GM12872 (cell line): ENCODE results near the gene GPX4.

Experiments
- TF ChIP-seq, protein P1 (sequence below): IDR thresholded peaks from 3 replicates; pipeline ENCODE4 v1.5.1; 2011; ENCODE audit warnings: low read depth, mild to moderate bottlenecking, low read length, moderate library complexity; ENCODE audit not compliant: insufficient read depth

Gene GPX4

DNA sequence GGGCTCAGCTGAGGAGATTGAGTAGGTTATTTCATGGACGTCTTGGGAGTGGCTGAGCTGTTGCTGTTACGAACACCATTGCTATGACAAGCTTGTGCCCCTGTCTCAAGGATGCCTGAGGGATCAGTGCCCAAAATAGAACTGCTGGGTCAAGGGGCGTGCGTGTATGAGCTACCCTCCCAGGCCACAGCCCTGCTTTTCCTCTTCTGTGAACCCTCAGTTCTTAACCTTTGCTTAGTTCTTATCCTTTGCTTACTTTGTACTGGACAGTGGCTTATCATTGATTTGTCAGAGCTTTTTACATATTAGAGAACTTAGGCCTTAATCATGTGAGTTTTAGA lies 27.8 kb upstream of the GPX4 start:
- TF ChIP-seq, protein P1, sequence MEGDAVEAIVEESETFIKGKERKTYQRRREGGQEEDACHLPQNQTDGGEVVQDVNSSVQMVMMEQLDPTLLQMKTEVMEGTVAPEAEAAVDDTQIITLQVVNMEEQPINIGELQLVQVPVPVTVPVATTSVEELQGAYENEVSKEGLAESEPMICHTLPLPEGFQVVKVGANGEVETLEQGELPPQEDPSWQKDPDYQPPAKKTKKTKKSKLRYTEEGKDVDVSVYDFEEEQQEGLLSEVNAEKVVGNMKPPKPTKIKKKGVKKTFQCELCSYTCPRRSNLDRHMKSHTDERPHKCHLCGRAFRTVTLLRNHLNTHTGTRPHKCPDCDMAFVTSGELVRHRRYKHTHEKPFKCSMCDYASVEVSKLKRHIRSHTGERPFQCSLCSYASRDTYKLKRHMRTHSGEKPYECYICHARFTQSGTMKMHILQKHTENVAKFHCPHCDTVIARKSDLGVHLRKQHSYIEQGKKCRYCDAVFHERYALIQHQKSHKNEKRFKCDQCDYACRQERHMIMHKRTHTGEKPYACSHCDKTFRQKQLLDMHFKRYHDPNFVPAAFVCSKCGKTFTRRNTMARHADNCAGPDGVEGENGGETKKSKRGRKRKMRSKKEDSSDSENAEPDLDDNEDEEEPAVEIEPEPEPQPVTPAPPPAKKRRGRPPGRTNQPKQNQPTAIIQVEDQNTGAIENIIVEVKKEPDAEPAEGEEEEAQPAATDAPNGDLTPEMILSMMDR: no peak

DNA sequence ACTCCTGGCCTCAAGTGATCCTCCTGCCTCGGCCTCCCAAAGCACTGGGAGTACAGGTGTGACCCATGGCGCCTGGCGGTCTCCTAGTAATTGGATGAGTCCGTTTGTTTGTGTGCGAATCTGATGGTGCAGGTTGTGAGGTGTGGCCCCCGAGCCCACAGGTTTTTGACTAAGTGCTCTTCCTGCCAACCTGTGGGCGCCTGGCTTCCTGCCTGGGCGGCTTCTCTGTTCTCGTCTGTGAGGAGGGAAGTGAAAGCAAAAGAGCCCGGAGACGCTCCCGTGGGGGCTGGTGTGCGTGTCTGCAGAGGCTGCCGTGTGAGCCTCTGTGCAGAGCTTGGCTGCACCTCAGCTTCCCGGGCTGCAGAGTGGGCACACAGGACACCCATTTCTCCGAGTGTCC lies 26.8 kb upstream of the GPX4 start:
- TF ChIP-seq, protein P1: no peak

DNA sequence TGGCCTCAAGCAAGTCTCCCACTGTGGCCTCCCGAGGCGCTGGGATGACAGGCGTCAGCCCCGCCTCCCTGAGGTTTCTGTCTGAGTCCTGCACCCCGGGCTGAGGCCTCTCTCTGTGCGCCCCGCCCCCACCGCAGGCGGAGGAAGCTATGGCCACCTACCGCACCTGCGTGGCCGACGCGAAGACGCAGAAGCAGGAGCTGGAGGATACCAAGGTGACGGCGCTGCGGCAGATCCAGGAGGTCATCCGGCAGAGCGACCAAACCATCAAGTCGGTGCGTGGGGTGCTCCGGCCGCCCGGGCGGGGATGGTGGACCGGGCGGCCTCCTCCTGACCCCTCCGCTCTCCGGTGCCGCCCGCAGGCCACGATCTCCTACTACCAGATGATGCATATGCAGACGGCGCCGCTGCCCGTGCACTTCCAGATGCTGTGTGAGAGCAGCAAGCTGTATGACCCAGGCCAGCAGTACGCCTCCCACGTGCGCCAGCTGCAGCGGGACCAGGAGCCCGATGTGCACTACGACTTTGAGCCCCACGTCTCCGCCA lies 24.2 kb upstream of the GPX4 start:
- TF ChIP-seq, protein P1: no peak

DNA sequence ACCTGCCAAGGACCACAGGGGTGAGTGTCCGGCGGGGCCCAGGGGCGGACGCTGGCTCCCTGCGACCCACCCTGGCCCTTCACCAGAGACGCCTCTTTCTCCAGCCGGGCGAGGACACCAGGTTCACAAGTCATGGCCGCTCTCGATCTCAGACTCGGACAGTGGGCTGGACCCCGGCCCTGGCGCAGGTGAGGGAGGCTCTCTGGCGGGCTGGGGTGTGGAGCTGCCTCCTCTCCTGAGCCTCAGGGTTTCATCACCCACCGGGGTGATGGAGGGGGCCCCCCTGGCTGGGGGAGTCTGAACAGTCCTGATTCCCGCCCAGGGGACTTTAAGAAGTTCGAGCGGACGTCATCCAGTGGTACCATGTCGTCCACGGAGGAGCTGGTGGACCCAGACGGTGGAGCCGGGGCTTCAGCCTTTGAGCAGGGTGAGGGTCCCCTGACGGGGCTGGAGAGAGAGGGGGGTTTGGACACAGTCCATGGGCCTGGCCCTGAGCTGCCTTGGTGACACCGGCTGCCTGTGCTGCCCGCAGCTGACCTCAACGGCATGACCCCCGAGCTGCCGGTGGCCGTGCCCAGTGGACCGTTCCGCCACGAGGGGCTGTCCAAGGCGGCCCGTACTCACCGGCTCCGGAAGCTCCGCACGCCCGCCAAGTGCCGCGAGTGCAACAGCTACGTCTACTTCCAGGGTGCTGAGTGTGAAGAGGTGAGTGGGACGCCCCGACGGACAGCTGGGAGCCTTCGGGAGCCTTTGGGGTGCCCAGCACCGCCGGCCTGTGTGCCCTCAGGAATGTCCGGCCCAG lies 23.2 kb upstream of the GPX4 start:
- TF ChIP-seq, protein P1: no peak

DNA sequence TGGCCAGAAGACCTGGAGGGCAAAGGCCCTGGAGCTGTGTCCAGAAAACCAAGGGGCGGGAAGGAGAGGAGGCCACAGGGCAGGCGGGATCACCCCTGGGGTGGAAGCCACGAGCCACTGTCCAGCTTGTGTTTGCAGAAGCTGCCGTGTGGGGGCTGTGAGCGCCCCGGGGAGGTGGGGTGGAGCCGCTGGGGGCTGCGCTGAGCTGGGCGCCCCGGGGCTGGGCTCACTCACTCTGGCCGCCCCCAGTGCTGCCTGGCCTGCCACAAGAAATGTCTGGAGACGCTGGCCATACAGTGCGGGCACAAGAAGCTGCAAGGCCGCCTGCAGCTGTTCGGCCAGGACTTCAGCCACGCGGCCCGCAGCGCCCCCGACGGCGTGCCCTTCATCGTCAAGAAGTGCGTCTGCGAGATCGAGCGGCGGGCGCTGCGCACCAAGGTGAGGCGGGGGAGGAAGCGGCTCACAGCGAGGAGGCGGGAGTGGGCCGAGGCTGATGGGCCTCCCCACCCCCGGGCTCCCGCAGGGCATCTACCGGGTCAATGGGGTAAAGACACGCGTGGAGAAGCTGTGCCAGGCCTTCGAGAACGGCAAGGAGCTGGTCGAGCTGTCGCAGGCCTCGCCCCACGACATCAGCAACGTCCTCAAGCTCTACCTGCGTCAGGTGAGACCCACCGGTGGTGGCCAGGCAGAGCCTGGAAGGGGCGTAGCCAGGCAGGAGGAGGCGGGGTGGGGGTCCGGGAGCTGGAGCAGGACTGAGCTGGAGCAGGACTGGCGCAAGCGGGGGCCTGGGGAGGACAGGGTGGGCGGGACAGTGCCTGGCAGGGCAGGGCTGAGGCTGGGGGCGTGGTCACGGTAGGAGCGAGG lies 22.3 kb upstream of the GPX4 start:
- TF ChIP-seq, protein P1: no peak

DNA sequence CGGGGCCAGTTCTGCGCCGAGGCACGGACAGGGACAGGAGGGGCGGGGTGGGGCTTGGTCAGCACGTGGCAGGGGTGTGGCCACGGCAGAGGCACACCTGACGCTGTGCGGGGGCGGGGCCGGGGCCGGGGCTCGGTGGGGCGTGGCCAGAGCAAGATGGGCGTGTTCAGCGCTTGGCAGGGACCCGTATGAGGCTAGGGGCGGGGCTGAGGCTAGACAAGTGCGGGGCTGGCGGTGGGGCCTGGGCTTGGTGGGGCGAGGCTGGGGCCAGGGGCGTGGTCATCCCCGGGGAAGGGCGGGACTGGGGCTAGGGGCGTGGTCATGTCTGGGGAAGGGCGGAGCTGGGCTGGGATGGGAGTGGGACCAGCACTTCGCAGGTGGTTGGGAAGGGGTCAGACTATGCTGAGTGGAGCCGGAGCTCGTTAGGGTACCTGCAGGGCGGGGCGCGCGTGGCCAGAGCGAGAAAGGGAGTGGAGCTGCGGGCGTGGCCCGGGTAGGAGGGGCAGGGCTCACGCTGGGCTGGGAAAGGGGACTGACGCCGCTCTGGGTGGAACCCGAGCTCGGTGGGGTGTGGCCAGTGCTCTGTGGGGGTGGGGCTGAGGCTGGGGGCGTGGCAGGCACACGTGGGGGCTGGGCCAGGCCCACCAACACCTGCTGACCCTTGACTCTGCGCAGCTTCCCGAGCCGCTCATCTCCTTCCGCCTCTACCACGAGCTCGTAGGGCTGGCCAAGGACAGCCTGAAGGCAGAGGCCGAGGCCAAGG lies 21.4 kb upstream of the GPX4 start:
- TF ChIP-seq, protein P1: no peak
